ENCODE results near the gene HSD17B8.

The HSD17B8 gene

DNA sequence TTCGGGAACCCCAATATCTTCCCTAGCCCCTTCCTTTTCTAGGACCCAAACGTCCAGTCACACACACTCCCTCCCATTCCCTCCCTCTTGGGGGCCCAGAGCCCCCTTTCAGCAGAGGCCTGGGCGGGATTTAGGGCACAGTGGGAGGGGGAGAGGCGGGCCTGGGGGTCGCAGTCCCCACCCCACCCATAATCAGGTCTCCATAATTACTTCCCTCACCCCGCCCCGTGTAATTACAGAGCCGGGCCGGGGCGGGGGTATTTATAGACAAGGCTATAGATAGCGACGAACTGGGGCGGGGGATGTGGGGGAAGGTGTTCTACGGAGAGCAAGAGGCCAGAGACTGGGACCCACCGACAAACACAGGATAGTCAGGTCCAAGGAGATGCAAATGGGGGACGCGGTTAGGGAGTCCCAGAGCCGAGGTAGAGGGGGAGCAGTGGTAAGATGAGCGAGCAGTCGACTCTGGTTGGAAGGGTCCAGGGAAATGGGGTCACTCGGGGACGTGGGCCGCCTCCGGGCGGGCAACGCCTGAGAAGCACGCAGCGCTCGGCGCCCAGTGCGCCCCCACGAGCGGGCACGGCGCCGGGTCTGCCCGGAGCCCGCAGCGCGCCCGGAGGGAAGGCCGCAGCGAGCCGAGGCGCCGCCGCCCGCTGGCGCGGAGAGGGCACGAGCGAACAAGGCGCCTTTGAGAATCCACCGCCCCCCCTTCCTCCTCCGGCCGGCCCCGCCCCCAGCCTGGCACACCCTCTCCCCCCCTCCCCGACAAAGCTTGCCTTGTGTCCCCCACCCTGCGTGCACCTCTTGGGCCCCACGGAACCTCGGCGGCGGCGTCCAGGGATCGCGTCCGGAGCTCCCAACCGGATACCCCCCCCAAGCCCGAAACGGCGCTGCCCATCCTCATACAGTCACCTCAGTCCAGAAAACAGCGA lies 11.5 kb upstream of the HSD17B8 start:
- no peak for DNase-seq

DNA sequence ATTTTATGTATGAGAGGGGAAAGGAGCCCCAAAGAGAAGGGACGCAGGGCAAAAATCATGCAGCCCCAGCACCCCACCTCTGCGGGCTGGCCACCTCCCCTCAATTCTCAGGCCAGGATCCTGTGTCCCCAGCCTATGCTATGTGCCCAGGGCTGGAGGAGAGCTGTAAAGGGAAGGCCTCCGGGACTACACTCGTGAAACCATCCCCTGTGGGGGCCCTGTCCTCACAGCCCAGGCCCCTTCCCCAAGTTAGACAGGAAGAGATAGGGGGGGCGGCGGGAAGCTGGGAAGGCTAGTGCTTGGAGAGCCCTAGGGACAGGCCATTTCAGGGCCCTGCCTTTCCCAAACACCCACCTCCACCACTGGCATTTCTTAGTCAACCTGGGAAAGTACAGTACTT lies 10.8 kb upstream of the HSD17B8 start:
- DNase-seq: no peak

DNA sequence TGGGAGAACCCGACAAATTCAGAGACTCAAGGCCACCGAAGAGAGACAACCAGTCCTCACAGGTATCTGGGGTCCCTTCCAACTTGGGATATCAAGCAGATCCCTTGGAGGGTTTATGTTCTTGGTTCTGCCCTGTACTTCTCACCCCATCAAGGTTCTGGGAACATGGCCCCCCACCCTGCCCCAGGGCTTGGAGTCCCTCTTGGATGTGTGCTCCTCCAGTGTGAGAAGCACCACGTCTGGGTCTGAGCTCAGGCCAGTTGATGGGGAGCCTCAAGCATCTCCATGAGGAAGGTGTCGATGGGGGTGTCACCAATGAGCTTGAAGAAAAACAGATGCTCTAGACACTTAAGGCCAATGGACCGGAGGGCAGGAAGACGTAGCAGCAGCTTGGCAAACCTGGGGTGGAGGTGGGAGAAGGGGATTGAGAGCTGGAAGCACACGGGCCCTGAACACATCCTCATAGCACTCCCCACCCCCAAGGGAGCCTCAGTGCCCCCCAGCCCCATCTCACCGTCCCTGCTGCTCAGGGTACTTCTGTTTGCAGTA lies 9.9 kb upstream of the HSD17B8 start:
- no peak for DNase-seq

DNA sequence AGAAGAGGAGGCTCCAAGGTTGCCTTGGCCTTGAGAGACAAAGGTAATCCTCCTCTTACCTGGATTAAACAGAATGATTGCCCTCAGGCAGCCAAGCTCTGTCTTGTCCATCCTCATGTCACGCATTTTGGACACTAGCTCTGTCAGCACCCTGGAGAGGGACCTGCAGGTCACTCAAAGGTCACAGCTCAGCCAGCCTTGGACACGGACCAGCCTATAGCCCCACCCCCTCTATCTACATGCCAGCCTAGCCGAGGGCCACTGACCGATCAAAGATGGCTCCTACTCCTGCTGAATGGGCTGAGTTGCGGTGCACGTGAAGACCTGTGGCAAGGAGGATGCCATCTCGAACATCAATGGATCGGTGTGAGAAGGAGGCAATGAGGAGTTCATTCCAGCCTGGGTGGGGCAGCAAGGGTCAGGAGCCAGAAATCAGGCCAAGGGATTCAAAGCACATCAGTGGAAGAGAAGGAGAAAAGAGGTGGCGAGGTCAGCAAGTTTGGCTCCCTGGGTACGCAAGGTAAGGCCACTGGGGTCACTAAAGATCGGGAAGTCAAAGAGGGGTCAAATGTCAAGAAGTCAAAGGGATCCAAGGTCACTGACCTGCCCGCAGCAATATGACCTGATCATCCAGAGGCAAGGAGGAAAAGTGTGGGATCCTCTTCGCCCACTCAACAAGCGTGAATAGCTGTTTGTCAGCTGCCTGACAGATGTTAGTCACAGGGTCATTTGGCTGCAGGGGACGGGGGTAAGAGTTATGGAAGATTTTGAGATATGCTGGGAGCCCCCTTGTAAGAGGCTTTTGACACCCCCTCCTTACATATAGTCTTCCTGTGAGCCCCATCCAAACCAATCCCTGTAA lies 8.9 kb upstream of the HSD17B8 start:
- DNase-seq: no peak

DNA sequence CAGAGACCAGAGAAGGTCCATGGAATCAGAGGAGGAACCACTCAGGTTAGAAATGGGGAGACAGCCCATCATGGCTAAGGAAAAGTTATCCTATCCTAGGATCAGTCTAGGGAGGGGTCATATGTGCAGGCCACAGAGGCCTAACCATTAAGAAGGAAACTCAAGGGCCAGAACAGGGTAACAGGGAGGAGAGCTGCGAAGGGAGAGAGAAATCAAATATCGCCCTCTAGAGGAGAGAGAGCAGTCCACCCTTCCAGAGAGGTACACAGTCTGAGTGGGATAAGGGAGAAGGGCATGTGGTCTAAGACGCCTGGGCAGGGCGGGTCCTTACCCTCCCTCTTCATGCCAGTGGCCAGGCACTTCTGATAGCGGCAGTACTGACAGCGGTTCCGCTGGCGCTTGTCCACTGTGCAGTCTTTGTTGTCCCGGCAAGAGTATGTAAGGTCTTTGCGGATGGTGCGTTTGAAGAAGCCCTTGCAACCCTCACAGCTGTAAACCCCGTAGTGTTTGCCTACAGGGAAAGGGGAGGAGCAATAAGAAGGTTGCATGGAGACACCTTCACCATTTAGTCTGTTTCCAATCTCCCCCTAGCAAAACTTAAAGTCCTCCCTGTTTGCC lies 6.9 kb upstream of the HSD17B8 start:
- peak; percentile 67 for DNase-seq

DNA sequence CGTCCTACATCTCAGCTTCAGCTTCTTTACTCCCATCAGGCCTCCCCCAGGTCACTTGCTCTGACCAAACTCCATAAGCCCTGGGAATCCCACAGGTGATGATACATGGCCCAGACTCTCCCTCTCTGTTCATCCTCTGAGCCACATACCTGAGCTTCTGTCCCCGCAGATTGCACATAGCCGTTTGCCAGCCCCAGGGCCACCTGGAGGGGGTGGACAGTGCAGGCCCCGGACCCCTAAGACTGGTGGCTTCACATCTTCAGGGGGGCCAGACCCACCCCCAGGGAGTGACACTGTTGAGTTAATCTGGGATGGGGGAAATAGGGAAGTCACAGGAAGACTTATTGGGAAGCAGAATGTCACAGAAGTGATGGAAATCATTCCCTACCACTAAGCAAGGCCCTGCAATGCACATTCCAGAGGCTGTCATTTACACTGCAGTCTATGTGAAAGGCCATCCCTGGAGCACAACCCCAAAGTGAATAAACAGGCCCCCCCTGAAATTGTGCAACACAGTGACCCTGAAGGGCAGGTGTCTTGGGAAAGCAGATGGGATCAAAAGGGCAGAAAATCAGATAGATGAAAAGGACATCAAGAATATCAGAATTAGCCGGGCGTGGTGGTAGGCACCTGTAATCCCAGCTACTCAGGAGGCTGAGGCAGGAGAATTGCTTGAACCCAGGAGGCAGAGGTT lies 6.1 kb upstream of the HSD17B8 start:
- DNase-seq: no peak

DNA sequence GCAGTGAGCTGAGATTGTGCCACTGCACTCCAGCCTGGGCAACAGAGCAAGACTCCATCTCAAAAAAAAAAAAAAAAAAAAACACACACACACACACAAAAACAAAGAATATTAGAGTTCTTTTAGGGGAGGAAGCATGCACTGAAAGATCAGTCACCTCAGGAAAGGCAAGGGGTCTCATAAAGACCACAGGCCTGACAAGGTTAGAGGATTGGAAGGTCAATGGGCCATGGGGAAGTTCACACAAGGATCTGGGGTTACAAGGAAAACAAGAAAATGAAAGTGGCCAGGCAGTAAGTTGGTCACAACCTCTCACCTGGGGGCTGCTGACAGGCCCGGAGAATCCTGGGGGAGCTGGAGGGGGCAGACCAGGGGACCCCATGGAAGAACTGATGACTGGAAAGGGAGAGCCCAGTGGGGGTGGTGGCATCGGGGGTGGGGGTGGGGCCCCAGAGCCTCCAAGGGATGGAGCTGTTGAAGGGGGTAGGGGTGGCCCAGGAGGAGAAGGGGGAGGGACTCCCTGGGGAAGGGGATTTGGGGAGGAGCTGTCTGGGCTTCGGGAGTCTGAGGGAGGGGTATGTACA lies 5.5 kb upstream of the HSD17B8 start:
- DNase-seq: no peak

DNA sequence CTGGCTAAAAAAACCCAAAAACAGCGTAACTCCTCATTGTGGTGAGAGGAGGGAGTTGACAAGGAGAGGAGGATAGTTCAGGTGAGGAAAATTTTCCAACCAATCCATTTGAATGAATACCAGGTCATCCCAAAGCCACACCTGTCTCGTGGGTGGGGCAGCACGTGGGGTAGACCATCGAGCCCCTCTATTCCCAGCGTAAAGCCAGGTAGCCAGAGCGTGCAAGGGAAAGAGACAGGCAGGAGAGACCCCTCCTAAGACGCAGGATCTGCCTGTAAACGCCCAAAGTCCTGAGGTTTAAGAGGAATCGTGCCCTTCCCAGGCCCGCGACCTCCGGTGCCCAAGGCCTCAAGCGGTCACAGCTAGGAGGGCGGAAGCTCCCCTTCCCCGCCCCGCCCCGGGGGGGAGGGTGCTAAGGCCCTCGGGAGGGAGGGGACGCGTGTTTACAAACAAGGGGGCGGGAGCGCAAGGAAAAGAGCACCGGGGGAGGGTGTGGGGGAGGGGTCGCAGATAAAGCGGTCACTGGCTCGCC lies 4.7 kb upstream of the HSD17B8 start:
- DNase-seq: peak; percentile 48

DNA sequence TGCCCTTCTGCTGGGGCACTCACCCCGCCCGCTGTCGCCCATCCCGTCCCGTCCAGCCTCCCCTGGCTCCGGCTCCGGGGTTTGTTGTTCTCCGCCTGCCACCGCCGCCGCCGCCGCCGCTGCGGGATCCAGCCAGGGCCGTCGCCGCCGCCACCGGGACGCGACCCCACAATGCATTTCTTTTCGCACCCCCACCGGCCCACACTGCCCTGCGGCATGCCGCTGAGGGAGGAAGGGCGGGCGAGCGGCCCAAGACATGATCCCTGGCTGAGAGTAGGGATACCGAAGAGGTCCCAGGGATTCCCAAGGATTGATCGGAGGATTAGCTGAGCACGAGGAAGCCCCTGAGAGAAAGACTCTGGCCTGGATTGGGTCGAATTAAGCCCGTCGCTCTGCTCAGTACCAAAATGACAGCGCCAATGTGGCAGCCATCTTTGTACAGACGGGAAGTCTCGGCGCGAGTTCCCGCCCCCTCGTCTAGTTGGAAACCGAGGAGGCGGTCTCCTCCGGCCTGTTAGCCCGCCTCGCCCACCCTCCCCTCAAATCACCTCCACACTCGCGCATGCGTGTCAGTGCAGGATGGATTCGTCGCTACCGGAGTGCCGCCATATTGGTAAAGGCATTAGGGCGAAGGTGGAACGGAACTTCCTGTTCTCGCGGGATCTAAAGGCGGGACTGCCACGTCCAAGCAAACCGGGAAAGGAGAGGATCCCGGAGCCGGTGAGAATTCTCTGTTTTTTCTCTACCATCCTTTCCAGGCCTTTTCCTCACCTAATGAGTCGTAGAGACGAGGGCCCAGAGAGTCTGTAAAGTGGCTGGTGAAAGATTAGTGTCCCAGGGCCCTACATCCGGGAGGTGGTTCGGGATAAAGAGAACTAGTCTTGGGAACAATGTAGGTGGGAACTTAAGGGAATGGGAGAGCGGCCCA lies 4.0 kb upstream of the HSD17B8 start, which contains the start of the genes RXRB and SLC39A7:
Gene RXRB (minus strand): TSS at position 447 of the 928 bp plus-strand sequence. CDS start 189 bp downstream, at position 258.
Gene SLC39A7 (plus strand): TSS at position 649 of the 928 bp plus-strand sequence. CDS start 379 bp downstream, outside the sequence.
- peak; percentile 97 for DNase-seq

DNA sequence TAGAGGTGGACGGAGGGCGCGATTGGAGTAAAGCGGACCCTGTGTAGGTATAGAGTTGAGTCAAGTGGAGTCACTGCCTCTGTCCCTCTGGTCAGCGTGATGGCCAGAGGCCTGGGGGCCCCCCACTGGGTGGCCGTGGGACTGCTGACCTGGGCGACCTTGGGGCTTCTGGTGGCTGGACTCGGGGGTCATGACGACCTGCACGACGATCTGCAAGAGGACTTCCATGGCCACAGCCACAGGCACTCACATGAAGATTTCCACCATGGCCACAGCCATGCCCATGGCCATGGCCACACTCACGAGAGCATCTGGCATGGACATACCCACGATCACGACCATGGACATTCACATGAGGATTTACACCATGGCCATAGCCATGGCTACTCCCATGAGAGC lies 3.3 kb upstream of the HSD17B8 start:
- no peak for DNase-seq

DNA sequence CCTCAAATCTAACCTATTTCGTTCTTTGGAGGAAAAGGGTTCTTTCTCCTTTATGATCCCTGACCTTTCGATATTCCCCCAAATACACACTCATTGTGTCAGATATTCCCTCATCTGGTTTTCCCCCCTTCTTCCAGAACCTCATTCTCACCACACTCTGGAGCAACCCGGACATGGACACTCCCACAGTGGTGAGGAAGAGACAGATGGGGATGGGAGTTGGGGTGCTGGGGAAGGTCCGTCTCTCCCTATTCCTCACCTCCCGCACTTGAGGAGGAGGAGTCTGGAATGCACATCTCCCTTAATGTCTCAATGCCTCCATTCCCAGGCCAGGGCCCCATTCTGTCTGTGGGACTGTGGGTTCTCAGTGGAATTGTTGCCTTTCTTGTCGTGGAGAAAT lies 2.5 kb upstream of the HSD17B8 start:
- DNase-seq: no peak

DNA sequence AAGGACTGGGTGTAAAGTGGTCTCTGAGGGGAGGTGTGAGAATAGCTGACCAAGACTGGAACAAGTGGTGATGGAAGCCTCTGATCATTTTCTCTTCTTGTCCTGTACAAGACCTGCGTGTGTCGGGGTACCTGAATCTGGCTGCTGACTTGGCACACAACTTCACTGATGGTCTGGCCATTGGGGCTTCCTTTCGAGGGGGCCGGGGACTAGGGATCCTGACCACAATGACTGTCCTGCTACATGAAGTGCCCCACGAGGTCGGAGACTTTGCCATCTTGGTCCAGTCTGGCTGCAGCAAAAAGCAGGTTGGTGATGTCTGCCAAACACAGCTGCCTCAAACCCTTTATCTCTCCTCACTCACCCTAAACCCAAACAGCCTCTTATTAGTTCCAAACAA lies 1.7 kb upstream of the HSD17B8 start:
- no peak for DNase-seq

DNA sequence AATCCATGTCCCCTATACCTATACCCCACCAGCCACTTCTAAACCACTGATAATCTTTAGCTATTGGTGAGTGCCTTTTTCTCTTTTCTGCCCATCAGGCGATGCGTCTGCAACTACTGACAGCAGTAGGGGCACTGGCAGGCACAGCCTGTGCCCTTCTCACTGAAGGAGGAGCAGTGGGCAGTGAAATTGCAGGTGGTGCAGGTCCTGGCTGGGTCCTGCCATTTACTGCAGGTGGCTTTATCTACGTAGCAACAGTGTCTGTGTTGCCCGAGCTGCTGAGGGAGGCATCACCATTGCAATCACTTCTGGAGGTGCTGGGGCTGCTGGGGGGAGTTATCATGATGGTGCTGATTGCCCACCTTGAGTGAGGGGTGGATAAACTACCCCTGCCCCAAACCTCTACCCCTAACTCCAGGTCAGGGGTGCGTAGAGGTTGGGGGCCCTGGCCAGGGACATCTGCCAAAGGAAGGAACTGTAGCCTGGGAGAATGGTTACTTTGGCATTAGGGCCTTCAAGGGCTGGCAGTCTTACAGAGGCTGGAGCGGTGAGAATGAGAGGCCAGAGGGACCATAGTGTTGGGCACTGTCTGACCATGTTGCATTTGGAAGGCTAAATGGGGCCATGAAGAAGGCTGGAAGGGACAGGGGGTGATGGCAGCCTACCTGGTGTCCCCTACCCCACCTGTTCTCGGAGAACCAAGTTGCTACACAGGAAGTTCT lies 851 bp upstream of the HSD17B8 start:
- no peak for DNase-seq

DNA sequence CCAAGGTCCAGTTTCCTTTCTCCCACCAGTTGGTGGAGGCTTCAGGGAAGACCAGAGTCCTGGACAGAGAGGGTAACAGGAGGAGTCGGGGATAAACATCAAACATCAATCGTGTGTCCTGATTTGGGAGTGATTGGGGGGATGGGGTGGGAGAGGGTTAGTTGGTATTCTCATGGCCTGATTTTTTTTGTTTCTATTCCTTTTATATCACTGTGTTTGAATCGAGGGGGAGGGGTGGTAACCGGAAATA lies 365 bp upstream of the HSD17B8 start:
- no peak for DNase-seq

DNA sequence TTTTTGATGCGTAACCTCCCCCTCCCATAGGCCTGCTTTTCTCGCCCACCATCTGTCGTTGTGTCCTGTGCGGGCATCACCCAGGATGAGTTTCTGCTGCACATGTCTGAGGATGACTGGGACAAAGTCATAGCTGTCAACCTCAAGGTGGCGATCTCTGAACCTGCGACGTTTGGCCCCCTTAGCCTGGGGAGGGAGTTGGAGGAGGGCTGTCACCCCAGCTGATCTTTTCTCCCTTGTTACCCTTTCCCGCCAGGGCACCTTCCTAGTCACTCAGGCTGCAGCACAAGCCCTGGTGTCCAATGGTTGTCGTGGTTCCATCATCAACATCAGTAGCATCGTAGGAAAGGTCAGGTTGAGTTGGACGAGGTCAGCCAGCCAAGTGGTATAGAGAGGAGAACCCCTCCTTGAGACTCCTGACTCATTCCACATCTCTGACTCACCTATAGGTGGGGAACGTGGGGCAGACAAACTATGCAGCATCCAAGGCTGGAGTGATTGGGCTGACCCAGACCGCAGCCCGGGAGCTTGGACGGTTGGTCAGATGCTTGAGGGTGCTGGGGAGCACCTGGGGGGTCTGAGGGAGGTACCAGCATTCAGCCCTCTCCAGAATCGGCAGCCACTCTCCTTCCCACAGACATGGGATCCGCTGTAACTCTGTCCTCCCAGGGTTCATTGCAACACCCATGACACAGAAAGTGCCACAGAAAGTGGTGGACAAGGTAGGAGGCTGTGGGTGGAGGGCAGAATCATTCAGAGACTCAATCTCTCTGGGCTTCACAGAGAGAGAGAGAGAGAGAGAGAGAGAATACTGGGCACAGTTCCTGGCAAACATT lies 954 bp downstream of the HSD17B8 start:
- peak; percentile 99 for DNase-seq

DNA sequence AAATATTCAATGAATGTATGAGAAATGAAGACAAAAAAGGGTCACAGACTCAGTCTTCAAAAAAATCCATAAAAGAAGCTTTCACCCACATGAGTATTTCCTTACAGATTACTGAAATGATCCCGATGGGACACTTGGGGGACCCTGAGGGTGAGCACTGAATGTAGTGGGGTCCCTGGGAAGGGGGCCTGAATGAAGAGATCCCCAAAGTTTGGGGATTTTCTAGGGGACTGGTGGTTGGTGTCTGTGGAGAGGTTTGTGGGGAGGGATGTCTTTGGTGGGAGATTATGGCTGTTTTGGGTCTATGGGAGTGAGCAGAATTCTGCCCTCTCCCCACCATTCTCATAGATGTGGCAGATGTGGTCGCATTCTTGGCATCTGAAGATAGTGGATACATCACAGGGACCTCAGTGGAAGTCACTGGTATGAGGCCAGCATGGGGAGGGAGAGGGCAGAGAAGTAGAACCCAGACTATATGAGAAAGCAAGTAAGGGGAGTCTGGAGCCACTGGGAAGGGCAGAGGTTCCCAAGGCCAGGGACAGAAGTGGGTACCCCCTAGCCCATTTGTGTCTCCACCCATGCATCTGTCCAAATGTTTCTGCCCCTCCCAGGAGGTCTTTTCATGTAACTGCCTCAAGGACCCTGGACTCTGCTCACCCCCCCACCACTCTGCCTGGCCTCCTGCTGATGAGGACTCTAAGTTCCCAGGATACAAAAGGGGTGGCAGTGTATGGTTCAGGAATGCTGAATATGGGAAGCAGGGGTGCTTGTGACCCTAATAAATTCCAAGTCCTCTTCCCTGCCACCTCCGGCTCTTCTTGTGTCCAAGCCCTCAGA lies 1.8 kb downstream of the HSD17B8 start:
- DNase-seq: no peak

DNA sequence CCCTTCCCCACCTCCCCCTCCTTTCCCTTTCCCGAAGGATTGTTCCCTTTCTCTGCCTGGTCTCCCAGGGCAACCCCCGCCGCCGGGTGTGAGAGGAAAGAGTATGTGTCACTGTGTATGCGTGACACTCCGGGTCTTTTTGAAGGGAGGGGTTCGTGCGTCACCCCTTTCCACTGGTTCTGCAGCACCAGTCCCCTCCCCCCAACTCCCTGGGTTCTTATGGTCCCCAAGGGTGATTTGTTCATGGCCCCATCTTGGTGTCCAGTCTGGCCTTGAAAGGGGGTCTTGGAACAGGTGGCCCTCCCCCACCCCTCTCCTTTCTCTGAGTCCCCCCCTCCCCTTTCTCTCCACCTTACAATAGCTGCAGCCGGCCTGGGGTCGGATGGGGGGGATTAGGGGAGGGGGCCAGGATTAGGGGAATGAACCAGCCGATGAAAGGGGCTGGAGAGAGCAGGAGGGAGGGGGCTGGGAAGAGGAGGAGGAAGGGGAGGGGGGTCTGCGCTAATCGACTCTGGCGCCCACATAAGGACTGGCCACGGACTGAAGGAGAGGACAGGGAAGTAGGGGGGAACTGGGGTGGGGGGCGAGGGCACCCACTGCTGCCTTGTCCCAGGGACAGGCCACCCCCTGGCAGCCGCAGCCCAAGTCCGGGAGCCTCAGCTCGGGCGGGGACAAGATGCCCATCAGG lies 2.6 kb downstream of the HSD17B8 start:
- DNase-seq: no peak

All from NCI-H226 (cell line).